Dermis microvascular lymphatic vessel endothelial cell (primary cell): ENCODE results near the gene PKNOX2. TPM values are rescaled to one million over a fixed set of nuclear protein-coding genes. Genes with fewer than 3 reads are reported as not detected.

Source experiments
- DNase-seq, 2 donors: peaks; one replicate each; pipeline versions ENCODE4 v3.0.0 to v3.0.0-alpha.2; 2010; ENCODE audit warnings: low read depth in 2 of 2
- total RNA-seq: library from RNA; depleted of rRNA; stranded (reverse); fragments of >200 nt; gene quantifications from 2 replicates; pipeline ENCODE4 v1.2.1, GENCODE V29; 2014

PKNOX2 gene
- total RNA-seq, 1 donor from 2014 or later = not detected

DNA sequence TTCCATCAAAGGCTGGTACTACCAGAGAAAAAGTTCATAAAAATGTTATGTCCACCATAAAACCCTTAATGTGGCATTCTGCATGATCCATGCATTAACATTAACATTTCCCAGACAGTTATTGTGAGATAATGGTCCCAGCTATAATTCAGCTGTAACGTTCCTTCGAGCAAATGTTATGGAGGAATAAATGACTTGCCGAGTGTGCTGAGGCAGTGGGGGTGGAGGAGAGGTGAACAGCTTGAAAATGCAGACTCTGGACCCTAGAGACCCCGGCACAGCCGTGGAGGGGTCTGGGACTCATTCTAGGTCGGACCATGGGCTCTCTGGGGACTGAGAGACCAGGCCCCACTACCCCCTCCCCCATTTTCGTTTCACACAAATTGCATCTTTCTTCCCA, 141.9 kb downstream of the PKNOX2 start:
- no peak for DNase-seq

DNA sequence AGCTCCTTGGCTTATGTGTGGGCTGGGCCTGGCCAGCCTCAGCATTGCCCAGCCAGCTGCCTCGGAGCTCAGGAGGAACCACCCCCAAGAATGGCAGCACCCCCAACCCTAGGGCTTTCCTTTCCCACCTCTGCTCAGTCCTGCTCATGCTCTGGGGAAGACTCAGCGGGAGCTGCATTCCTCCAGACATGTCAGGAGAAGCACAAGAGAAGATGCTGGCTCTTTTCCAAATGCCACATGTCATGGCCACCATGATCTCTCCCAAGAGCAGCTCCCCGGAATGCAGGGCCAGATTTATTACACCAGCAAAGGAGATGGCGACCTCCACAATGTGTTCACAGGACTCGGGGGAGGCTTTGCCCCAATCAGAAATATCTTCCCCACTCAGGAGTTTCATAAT, 143.7 kb downstream of the PKNOX2 start:
- DNase-seq = no peak

DNA sequence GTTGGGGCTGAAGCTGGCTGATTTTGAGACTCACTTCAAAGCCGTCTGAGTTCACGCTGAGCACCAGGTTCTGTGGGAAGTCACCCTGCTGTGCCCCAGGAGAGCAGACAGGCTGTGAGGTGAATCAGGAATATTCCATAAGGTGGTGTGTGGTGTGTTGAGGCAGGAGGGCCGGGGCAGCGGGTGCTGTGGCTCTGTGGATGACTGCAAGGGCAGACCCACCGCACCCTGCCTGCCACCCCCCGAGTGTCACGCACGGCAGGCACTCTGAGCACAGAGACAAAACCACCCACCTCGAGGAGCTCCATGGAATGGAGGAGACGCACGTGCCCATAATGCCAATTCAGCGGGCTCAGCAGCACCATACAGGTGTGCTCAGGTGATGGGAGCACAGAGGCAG, 147.8 kb downstream of the PKNOX2 start:
- DNase-seq = no peak

DNA sequence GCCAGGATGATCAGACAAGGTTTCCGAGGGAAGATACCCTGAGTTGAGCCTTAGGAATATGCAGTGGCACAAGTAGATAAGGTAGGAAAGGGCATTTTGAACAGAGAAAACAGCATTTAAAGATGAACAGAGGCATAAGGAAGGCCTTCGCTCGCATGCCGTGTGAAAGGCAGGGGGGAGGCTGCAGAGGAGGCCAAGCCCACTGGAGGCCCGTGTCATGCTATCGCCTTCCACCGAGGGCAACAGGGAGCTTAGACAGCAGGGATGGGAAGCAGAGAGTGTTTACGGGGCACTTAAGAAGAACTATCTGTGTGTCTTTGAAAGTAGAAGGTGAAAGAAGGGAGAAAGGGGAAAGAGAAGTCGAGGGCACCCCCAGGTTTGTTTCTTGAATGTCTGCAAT, 148.3 kb downstream of the PKNOX2 start:
- DNase-seq = no peak

DNA sequence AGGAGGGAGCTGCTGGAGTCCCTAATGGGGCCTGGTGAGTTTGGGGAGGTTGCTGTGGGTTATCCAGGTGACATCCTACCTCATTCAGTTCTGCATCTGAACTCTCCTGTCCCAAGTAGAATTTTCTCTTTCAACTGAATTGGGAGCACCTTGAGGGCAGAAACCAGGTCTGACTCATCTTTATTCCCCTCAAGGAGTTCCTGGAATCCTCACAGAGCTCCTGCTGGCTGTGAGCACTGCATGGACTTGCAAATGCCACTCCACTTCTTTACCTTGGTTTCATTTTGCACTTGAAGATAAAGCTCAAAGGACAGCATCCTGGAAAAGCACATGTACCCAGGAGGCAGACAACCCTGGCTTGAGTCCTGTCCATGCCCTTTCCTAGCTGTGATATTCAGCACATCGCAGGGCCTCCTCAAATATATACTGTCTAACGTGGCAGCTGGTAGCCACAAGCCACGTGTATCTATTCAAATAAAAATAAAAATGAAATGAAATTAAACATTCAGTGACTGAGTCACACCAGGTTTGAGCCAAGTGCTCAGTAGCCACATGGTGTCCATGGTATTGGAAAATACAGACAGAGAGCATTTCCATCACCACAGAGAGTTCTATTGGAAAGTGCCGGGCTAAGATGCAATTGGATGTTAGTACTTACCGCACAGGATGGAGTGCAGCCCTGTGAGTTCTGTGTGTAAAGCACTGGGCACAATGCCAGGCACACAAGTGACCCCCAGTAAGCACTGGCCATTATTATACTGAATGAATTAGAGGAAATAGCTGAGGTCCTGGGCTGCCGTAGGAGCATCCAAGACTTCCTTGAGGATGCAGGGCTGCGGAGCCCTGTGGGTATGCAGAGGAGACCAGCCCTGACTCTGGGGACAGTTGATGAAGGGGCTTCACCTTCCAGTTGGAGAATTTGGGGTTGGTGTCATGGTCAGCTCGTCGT, 149.0 kb downstream of the PKNOX2 start:
- DNase-seq = peak in 1 of 2 donors; percentile 86

DNA sequence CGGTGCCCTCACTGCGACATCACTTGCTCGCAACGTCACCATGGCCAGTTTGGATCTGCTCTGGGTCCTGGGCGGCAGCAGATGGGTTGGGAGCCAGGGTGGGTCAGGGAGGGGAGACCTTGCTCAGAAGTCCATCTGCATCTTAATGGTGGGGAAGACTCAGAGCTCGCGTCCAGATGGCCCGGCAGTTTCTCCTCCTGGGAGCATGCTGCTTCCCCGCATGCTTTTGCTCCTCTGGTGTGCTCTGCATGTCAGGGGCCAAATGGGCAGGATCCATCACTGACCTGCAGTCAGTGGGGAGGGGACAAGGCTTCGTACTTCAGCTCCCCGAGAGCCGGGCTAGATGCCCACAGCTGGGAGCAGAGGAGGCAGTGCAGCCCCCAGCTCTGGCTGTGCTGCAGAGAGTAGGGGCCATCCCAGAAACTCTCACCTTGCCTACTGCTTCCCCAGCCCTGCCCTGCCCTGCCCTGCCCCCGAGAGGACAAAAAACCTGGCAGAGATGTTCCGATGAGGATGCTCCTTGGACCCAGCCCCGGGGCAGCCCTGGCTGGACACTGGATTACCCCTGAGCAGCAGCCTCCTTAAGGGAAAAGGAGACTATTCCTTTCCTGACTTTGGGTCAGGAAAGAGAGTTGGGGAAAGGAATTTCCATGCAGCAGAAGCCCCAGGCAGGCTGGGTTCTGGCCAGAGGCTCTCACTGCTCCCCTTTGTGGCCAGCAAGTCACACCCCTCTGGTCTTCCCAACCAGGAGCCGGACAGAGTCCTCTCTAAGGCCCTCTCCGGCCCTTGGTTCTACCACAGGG, 149.9 kb downstream of the PKNOX2 start:
- no peak for DNase-seq

DNA sequence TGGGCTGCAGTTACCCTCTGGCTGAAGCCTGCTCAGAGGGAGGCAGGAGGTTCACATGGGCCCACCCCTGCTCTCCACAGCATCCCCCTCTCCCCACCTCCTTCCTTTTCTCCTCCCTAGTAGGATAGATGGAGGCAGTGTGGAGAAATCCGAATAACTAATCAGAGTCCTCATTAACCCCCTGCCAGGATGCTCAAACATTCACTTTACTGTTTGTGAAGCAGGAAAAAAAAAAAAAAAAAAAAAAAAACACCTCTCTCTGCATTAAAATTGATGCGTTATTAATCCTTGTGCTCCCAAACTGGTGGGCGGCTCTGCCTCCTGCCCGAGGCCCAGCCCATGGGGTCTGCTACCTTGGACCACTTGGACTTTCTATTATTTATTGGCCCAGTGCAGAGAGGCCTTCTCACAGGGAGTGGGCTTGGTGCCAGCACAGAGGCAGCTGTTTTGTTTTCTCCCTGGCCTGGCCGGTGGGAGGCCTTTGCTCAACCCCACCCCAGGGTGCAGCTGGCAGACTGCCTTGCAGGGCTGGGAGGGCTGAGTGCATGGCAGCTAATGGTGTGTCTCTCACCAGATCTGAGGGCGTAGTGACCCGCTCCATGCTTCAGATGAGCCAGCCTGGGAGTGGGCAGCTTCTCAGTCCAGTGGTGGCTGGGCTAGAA, 150.7 kb downstream of the PKNOX2 start:
- DNase-seq = peak in 1 of 2 donors; percentile 51

DNA sequence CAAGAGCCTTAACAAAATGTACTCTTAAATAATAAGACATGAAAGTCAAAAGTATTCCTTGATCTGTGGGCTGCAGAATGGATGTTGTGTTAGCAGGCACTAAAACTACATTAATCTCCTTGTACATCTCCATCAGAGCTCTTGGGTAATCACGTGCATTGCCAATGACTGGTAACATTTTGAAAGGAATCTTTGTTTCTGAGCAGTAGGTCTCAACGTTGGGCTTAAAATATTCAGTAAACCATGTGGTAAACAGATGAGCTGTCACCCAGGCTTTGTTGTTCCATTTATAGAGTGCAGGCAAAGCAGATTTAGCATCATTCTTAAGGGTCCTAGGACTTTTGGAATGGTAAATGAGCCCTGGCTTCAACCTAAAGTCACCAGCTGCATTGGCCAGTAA, 152.9 kb downstream of the PKNOX2 start:
- DNase-seq = no peak

DNA sequence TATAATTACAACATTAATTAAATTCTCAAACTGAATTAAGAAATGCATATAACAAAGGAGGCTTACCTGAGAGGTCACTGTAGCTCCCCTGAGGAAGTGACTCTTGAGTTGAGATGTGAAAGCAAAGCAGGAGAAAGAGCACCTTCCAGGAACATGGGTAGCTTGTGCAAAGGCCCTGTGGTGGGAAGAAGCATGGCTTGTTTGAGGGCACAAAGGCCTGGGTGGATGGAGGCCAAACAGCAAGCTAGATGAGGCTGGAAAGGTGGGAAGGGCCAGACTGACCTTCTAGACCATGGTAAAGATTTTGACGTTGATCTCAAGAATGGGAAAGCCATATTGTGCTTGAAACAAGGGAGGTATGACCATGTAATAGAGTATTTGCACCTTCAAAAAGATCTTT, 155.1 kb downstream of the PKNOX2 start:
- no peak for DNase-seq

DNA sequence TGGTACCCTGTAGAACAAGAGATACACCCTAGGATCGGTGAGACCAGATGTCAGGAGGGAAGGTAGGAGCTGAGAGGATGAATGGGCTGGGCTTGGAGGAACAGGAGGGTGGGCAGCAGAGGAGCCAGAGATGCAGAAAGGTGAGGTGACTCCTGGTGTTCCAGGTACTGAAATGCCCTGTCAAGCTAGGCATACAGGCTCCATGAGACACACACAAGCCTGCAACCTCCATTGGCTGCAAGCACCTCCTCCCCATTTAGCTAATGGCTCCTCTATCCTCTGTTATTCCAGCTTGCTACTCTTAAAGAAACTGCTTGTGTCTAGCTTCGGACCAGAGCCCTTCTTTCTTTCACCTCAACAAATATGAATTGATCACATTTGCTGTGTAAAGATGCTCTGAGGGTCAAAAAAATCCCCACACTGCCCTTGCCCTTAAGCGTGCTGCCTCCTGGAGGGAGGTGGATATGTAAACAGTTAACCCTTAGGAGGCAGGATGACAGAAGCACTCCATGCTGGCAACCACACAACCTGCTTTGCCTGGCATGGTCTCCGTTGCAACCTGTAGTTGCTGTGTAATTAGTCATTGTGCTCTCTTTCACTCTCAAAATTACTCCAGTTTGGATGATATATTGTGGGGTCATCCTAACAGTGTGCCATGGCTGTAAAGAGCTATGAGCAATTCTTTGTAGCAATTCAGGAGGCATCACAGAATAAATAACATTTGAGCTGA, 156.0 kb downstream of the PKNOX2 start:
- no peak for DNase-seq

DNA sequence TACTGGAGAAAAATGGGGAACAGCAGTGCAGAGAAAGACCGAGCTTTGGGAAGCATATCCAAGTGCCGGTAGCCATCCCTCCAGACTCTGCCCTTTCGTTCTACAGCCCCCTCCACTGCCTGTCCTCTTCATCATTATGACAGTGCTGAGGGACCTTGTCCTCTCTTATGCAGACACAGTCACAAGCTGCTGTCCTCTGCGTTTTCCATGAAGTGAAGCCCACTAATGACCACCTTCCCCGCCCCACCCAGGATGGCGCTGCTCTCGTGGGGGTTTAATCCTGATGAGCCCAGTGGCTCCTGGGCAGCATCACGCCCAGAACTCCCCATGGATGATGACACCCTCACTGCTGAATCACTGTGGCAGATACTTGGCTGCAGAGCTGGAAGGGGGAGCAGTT, 157.7 kb downstream of the PKNOX2 start:
- DNase-seq = no peak

DNA sequence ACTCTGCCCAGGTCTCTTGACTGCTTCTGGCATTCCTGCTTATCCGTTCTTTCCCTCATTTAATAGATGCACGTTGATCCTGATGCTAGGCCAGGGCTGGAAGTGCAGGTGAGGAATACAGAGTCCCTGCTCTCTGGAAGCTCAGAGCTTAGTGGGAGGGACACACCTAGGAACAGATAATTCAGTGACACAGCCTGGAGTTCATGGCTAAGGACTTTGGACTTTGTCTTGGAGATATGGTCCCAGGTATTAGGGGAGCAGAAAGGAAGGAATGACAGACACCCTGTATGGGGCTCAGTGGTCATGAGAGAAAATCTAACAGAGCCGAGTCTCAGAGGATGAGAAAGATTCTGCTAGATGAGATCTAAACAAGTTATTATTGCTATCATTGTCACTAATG, 160.6 kb downstream of the PKNOX2 start:
- no peak for DNase-seq

DNA sequence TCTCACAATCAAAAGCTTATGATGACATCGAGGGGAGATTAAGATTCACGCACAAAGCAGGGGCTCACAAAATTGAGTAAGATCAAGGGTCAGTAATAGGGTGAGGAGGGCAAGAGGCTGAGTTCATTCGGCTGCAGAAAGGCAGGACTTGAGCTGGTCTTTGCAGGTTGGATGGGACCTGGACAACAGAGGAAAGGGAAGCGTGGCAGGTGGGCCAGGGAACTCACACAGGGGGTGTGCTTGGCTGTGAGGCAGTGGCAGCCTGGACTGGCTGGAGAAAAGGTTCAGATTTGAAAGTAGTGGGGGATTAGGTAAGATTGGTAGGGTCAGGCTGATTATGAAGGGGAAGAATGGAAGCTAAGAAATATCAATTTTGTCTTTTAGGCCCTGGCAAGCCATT, 161.6 kb downstream of the PKNOX2 start:
- no peak for DNase-seq

DNA sequence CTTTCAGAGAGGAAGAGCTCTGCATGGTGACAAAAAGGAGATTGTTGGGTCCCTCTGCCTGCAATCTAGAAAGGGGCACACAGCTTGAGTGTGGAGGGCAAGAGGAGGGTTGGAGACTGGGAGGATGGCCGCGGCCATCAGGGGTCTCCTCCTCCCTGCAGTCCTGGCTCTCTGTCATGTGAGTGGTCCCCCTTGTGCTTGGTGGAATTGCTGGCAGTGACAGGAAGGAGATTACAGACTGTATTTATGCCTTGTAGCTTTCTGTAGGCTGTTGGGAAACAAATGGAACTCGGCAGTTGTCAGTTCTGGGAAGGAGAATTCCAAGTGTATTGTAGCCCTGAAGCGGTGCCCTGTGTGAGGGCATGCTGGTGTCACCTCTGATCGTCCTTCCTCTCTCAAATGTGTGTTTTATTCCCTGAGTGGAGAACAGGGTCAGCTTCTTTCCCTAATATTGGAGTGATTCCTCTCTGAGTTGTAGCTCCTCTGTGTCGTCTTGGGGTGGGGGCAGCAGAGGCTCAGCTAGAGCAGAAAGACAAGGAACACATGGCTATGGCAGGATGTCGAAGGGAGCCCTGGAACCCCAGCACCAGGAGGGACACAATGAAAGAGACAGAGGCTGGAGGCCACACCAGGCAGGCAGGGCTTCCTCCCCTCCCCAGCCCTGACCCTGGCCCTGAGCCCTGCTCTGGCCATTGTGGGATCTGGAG, 163.1 kb downstream of the PKNOX2 start:
- DNase-seq = no peak

DNA sequence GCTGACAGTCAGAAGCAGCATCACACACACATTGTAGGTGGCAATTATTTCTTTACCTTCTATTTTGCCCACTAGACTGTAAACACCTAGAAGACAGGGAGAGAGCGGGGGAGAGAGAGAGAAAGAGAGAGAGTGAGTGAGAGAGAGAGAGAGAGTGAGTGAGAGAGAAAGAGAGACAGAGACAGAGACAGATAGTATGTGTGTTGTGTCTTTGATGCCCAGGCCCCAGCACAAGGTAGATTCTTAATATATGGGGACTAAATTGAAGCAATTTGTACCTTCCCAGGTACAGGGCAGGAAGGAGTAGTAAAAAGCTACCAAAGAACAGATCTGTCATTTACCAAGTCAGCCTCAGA, 163.7 kb downstream of the PKNOX2 start:
- DNase-seq = no peak

DNA sequence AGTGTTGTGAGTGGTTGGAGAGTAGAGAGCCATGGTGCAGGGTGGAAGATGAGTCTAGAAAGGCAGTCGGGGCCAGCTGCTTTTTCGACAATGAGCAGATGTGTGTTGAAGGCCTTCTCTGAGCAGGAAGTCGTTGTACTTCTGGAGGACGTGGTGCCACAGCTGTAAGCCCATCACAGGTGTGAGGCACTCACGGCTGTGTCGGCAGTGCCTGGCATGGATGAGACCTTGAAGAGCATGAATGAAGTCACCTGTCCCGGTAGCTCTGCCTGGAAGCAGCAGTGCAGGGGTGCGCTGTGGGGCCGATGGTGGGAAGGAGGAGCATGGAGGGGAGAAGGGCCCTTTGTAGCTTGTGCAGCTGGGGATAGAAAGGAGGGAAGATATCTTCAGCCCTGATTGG, 165.2 kb downstream of the PKNOX2 start:
- no peak for DNase-seq

DNA sequence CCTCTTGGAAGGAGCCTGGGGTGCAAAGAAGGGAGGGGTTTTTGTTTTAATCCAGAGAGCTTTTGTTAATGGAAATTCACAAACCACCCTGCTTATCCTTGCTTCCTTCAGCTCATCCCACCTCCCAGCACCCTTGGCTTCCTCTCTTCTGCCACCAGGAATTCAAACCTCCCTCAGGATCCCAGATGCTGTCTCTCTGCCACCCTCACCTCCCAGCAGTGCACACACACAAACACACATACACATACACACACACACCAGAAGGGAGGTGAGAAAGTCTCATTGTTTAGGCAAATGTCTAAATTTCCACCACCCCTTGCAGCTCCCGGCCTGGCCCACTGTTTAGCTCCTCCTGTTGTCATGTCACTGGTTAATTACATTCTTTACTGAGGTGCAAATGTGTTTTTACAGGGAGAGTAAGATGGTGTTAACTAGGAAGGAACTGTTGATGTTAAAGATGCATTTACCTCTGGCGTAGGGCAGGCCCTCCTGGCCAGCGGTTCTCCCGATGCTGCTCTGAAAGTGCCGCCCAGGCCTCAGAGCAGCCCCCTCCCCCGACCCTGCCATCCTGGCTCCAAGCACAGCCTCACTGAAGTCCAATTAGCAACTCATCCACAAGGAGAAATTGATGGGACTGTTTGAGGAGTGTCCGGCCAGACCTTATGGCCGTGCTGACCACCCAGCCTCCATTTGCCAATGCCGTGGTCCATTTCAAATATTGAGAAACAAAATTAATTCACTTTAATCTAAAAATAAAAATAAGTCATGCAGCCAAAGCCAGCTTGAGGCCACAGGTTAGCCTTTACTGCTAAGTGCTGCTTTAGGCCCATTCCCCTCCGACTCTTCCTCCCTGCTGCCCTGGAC, 166.1 kb downstream of the PKNOX2 start:
- DNase-seq = no peak

DNA sequence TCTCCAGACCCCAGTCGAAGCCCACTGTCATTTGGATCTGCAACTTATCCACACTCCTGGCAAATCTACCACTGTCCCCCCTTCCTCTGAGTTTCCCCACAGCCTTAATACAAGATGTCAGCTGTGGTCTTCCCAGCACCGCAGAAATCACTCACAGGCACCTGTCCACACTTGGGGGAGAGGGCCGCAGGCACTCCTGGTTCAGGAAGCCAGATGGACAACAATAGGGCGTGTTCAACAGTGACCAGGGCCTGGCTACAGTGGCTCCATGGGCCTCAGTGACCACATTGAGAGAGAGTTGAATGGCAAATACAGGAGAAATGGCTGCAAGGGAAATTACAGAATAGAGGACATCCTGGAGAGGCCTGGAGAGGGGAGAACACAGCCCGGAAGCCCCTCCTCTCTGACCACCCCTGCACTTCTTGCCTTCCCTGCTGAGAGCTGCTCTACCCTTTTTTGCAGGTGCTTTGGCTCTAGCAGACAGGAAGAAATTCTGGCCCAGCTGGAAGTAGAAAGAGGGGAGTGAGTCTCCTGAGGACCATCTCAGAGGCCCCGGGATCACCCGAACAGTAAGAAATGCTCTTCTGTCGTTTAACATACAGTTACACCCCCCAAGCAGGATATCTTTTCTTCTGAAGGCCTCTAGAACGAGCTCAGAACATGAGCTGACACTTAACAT, 166.9 kb downstream of the PKNOX2 start:
- DNase-seq = no peak

DNA sequence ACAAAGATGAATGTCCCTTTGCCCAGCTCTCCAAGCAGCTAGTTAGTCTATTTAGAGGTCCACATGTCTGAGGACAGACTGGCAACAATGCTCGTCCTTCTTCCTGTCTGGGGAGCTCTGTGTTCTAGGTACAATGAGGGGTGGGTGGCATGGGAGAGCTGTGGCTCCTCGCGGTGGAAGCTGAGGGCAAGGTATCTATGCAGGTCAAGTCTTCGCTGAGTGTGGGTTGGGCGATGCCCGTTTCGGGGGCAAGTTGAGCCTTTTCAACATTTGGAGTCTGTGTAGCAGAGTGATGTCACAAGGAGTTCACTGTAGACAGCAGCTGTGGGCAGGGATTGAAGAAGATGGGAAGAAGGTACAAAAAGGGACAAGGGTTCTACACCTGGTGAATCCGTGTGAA, 168.3 kb downstream of the PKNOX2 start:
- DNase-seq = no peak
